ENCODE results near the gene MACF1. TPM values are rescaled to one million over a fixed set of nuclear protein-coding genes. Genes with fewer than 3 reads are reported as not detected.

The MACF1 gene
- total RNA-seq, 1 donor from 2014 or later = 386 TPM

DNA sequence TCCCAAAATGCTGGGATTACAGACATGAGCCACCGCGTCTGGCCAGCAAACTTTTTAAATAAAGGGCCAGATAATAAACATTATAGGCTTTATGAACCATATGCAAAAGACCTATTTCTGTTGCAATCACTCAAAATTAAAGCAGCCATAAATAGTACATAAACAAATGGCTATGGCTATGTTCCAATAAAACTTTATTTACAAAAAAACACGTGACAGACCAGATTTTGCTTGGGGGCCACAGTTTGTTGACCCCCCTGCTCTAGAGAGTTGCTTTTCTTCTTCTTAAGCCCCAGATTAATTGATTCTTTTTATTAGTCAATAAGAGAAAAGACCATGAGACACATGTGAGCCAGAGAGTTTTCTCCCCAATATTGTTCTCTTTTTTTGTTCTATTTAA lies 138.3 kb downstream of the MACF1 start:
- no peak for DNase-seq (ENCODE audit: low spot score)
- H3K4me1 Mint-ChIP-seq (ENCODE audit: low read depth) = peaks cover 10% of the 10 kb centered on the region
- H3K4me3 Mint-ChIP-seq (ENCODE audit: unreplicated experiment) = no peak overlapping the region
- peak overlapping the region; percentile 55 for H3K27ac Mint-ChIP-seq (ENCODE audit: unreplicated experiment)
- no peak for TF ChIP-seq CTCF (IDR thresholded peaks at IDR 0.05)
- peaks cover 51% of the 10 kb centered on the region for H3K36me3 Mint-ChIP-seq (ENCODE audit: low read depth)
- no peaks in the 10 kb centered on the region for H3K9me3 Mint-ChIP-seq (ENCODE audit: low read depth)
- no peaks in the 10 kb centered on the region for H3K27me3 Mint-ChIP-seq (ENCODE audit: low read depth)

- TF ChIP-seq CTCF (IDR thresholded peaks at IDR 0.05) = no peak
- no peak for DNase-seq (ENCODE audit: low spot score)
- Mint-ChIP-seq H3K4me1 (ENCODE audit: low read depth) (peaks cover 10% of the 10 kb centered on the region), H3K27ac (ENCODE audit: unreplicated experiment) (peak overlapping the region; percentile 54), H3K9me3 (ENCODE audit: low read depth) (no peaks in the 10 kb centered on the region), H3K4me3 (ENCODE audit: unreplicated experiment) (no peak overlapping the region), H3K27me3 (ENCODE audit: low read depth) (no peaks in the 10 kb centered on the region), H3K36me3 (ENCODE audit: low read depth) (peaks cover 52% of the 10 kb centered on the region)
These were observed 140.1 kb downstream of the MACF1 start for GRCh38 chr1:39344394-39345154.

- Mint-ChIP-seq H3K4me3 (ENCODE audit: unreplicated experiment) (no peak overlapping the region), H3K4me1 (ENCODE audit: low read depth) (peaks cover 10% of the 10 kb centered on the region), H3K27me3 (ENCODE audit: low read depth) (no peaks in the 10 kb centered on the region), H3K9me3 (ENCODE audit: low read depth) (no peaks in the 10 kb centered on the region), H3K36me3 (ENCODE audit: low read depth) (peaks cover 59% of the 10 kb centered on the region), H3K27ac (ENCODE audit: unreplicated experiment) (peak overlapping the region; percentile 8)
- no peak for TF ChIP-seq CTCF (IDR thresholded peaks at IDR 0.05)
- no peak for DNase-seq (ENCODE audit: low spot score)
These were observed 142.4 kb downstream of the MACF1 start for GRCh38 chr1:39346872-39347271.

DNA sequence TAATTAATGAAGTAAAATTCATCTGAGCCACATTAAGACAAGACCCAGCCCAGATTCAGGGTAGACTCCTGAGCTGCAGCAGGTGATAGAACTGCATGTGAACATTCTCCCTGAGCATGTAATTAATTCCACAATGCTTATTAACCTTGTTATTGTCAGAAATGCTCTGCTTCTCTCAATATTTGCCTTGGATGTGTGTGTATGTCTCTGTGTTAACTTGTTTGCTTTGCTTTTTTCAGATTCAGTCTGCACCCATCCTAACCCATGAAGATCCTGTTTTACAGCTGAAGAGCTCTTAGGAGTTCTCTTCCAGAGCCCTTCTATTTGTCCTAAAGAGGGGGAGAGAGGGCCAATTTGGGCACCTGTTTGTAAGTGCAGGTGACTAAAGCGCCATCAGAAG lies 143.8 kb downstream of the MACF1 start:
- H3K27ac Mint-ChIP-seq (ENCODE audit: unreplicated experiment) = peak overlapping the region; percentile 2
- no peaks in the 10 kb centered on the region for H3K9me3 Mint-ChIP-seq (ENCODE audit: low read depth)
- H3K4me1 Mint-ChIP-seq (ENCODE audit: low read depth) = peaks cover 9% of the 10 kb centered on the region
- H3K4me3 Mint-ChIP-seq (ENCODE audit: unreplicated experiment) = no peak overlapping the region
- H3K27me3 Mint-ChIP-seq (ENCODE audit: low read depth) = no peaks in the 10 kb centered on the region
- H3K36me3 Mint-ChIP-seq (ENCODE audit: low read depth) = peaks cover 55% of the 10 kb centered on the region
- TF ChIP-seq CTCF (IDR thresholded peaks at IDR 0.05) = no peak
- no peak for DNase-seq (ENCODE audit: low spot score)

GRCh38 chr1:39352881-39353280 lies 148.4 kb downstream of the MACF1 start:
- no peaks in the 10 kb centered on the region for H3K9me3 Mint-ChIP-seq (ENCODE audit: low read depth)
- H3K27ac Mint-ChIP-seq (ENCODE audit: unreplicated experiment) = peak overlapping the region; percentile 15
- no peak overlapping the region for H3K4me3 Mint-ChIP-seq (ENCODE audit: unreplicated experiment)
- H3K4me1 Mint-ChIP-seq (ENCODE audit: low read depth) = no peaks in the 10 kb centered on the region
- no peaks in the 10 kb centered on the region for H3K27me3 Mint-ChIP-seq (ENCODE audit: low read depth)
- peaks cover 53% of the 10 kb centered on the region for H3K36me3 Mint-ChIP-seq (ENCODE audit: low read depth)
- DNase-seq (ENCODE audit: low spot score) = no peak
- no peak for TF ChIP-seq CTCF (IDR thresholded peaks at IDR 0.05)

Measured in chondrocyte (in vitro differentiated cells).